Lower lobe of right lung (tissue), 2 donors: ENCODE results near the gene AUTS2. TPM values are rescaled to one million over a fixed set of nuclear protein-coding genes. Genes with fewer than 3 reads are reported as not detected.

ENCODE experiments used
- ATAC-seq, 2 donors: fragments of 200-7000 bp; cut with Tn5 transposase; one replicate each; pipeline ENCODE4 v1.9.1; 2020 to 2022; ENCODE audit warnings: mild to moderate bottlenecking in 2 of 2, moderate library complexity in 2 of 2
- DNase-seq: peaks from one replicate; pipeline ENCODE4 v3.0.0-alpha.2; 2020
- H3K27ac ChIP-seq: fragments of 200-600 bp; one replicate; pipeline ENCODE4 v1.8.0; 2022
- H3K27me3 ChIP-seq: fragments of 200-600 bp; one replicate; pipeline ENCODE4 v1.8.0; 2022; ENCODE audit warnings: low read depth
- H3K36me3 ChIP-seq: fragments of 200-600 bp; one replicate; pipeline ENCODE4 v1.8.0; 2022; ENCODE audit warnings: mild to moderate bottlenecking
- H3K4me1 ChIP-seq: fragments of 200-600 bp; one replicate; pipeline ENCODE4 v1.8.0; 2022
- H3K4me3 ChIP-seq: fragments of 200-600 bp; one replicate; pipeline ENCODE4 v1.8.0; 2022; ENCODE audit warnings: mild to moderate bottlenecking
- H3K9me3 ChIP-seq: fragments of 200-600 bp; one replicate; pipeline ENCODE4 v1.8.0; 2022
- CTCF ChIP-seq: fragments of 200-600 bp; IDR thresholded peaks from one replicate; pipeline ENCODE4 v1.8.0; 2022; ENCODE audit warnings: antibody characterized with exemption, mild to moderate bottlenecking
- intact Hi-C: fragments of 100-400 bp; cut with DNase I; formaldehyde crosslinking; loops from one replicate; pipeline ENCODE4 v1.11.0; 2022
- total RNA-seq: library from RNA; stranded (reverse); fragmentation: NEBNext Ultra II Directional; extraction: Animal tissue kit (Norgen Biotek cat#: 25700); gene quantifications from one replicate; pipeline ENCODE4 v1.2.1, GENCODE V29; 2021
- donor health status: DM: no; HTN: yes; CAD: no; lungs with severe emphysema.

Gene AUTS2
- total RNA-seq, 1 donor from 2014 or later, result 45.7 TPM

GRCh38 chr7:70432567-70433001 lies 834.3 kb downstream of the AUTS2 start:
- no peak for DNase-seq

GRCh38 chr7:70434376-70434775 lies 836.1 kb downstream of the AUTS2 start:
- no peak overlapping the region for H3K4me3 ChIP-seq
- TF ChIP-seq CTCF, result no peak
- ATAC-seq (no peak), DNase-seq (no peak)
- no peaks in the 10 kb centered on the region for H3K36me3 ChIP-seq
- intact Hi-C loops, result no loop called here
- H3K9me3 ChIP-seq, result no peaks in the 10 kb centered on the region
- H3K27me3 ChIP-seq, result no peaks in the 10 kb centered on the region
- H3K27ac ChIP-seq, result no peak overlapping the region
- H3K4me1 ChIP-seq, result no peaks in the 10 kb centered on the region

More at GRCh38 chr7:70432567-70433001, 834.3 kb downstream of the AUTS2 start:
- no peaks in the 10 kb centered on the region for H3K27me3 ChIP-seq
- no peaks in the 10 kb centered on the region for H3K36me3 ChIP-seq
- TF ChIP-seq CTCF, result no peak
- no peak overlapping the region for H3K4me3 ChIP-seq
- intact Hi-C loops, result no loop called here
- H3K4me1 ChIP-seq, result no peaks in the 10 kb centered on the region
- ATAC-seq, result no peak
- no peaks in the 10 kb centered on the region for H3K9me3 ChIP-seq
- no peak overlapping the region for H3K27ac ChIP-seq

DNA sequence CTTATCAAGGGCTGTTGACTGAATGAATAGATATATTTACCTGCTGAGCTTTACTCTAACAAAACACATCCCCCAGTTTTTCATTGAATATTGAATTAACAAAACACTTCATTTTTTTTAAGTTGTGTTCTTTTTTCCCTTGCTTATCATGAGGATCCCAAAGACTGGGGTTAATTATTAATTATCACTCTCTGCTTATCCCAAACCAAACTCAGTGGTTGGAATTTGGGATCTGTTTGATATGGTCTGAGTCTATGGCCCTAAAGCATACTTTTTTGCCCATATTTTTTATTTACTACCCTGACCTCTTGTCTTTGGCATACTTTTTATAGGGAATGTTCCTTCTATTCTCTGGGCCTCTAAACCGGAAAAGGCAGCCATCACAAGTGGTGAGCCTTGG lies 836.5 kb downstream of the AUTS2 start:
- Histone ChIP-seq H3K27me3 (no peaks in the 10 kb centered on the region), H3K4me1 (no peaks in the 10 kb centered on the region), H3K27ac (no peak overlapping the region), H3K36me3 (no peaks in the 10 kb centered on the region), H3K4me3 (no peak overlapping the region), H3K9me3 (no peaks in the 10 kb centered on the region)
- intact Hi-C loops, result no loop called here
- no peak for TF ChIP-seq CTCF
- no peak for ATAC-seq
- DNase-seq, result no peak

DNA sequence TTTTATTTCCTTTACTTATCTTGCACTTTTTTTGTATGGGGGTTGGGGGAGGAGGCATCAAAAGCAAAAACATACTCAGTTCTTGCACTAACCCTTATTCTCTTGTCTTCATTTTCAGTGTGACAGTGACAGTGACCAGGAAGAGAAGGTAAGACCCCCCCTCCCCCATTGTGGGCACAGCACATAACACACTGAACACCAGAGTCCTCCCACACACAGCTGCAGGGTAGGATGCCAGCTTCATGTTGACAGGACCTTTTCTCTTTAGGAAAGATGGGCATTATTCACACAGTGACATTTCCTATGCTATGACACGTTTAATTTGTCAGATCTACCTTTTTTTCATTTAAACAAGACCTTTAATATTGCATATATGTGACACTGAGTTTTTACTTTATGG lies 837.4 kb downstream of the AUTS2 start:
- Histone ChIP-seq H3K4me1 (no peaks in the 10 kb centered on the region), H3K27ac (no peak overlapping the region), H3K27me3 (no peaks in the 10 kb centered on the region), H3K36me3 (no peaks in the 10 kb centered on the region), H3K9me3 (no peaks in the 10 kb centered on the region), H3K4me3 (no peak overlapping the region)
- no peak for DNase-seq
- intact Hi-C loops, result no loop called here
- no peak for TF ChIP-seq CTCF
- ATAC-seq, result no peak

- H3K4me3 ChIP-seq, result no peak overlapping the region
- no peaks in the 10 kb centered on the region for H3K27me3 ChIP-seq
- no peaks in the 10 kb centered on the region for H3K36me3 ChIP-seq
- no peak overlapping the region for H3K27ac ChIP-seq
- DNase-seq, result no peak
- no peak for ATAC-seq
- intact Hi-C loops, result no loop called here
- no peaks in the 10 kb centered on the region for H3K4me1 ChIP-seq
- no peak for TF ChIP-seq CTCF
- H3K9me3 ChIP-seq, result no peaks in the 10 kb centered on the region
Measured at GRCh38 chr7:70436790-70437350, 838.6 kb downstream of the AUTS2 start.

DNA sequence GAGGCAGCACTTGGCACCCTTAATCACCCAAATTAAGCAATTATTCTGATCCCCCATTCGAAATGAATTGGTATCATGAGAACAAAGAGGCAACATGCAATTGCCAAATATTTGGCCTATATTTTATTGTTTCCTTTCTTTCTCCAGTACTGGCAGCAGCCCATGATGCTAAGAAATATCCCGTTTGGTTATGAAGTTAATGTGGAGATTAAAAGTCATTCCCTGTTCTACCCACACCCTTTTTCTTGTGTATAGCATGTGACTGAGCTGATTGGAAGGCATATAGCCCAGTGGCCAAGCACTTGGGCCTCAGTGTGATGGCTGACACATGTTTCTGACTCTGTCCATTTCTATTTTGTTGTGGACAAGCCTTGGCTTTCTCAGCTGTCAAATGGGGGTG lies 841.4 kb downstream of the AUTS2 start:
- Histone ChIP-seq H3K27ac (no peak overlapping the region), H3K36me3 (no peaks in the 10 kb centered on the region), H3K4me3 (no peak overlapping the region), H3K27me3 (no peaks in the 10 kb centered on the region), H3K4me1 (no peaks in the 10 kb centered on the region), H3K9me3 (no peaks in the 10 kb centered on the region)
- no peak for TF ChIP-seq CTCF
- ATAC-seq (no peak), DNase-seq (no peak)
- intact Hi-C loops, result no loop called here
